HUES6 (cell line): Measurements from ENCODE around the gene RPL19.
A peak's percentile ranks its signal among the peaks of the same experiment; 100 is the strongest.

Source experiments
- H3K27ac ChIP-seq: 2 replicates; pipeline ENCODE4 v1.7.0; 2013; ENCODE audit warnings: low read depth, mild to moderate bottlenecking, low read length, inconsistent platforms
- H3K27me3 ChIP-seq: 2 replicates; pipeline ENCODE4 v1.6.1; 2013; ENCODE audit warnings: low read length; ENCODE audit not compliant: control insufficient read depth, insufficient read depth
- H3K36me3 ChIP-seq: 2 replicates; pipeline ENCODE4 v1.6.1; 2013; ENCODE audit warnings: low read length; ENCODE audit not compliant: control insufficient read depth, insufficient read depth
- H3K4me1 ChIP-seq: 2 replicates; pipeline ENCODE4 v1.6.1; 2013; ENCODE audit warnings: low read length; ENCODE audit not compliant: control insufficient read depth, insufficient read depth
- H3K4me3 ChIP-seq: 2 replicates; pipeline ENCODE4 v1.5.1; 2013; ENCODE audit warnings: low read depth, low read length
- H3K9ac ChIP-seq: one replicate; pipeline ENCODE4 v1.6.1; 2013; ENCODE audit warnings: mild to moderate bottlenecking, low read length
- H3K9me3 ChIP-seq: 2 replicates; pipeline ENCODE4 v1.6.1; 2013; ENCODE audit warnings: low read depth, low read length; ENCODE audit not compliant: control insufficient read depth, insufficient read depth

Gene RPL19

GRCh38 chr17:39225959-39226683 lies 26.0 kb downstream of the RPL19 start:
- H3K27me3 ChIP-seq: peaks cover 50% of the 10 kb centered on the region
- H3K9me3 ChIP-seq: no peaks in the 10 kb centered on the region
- H3K4me1 ChIP-seq: peaks cover 20% of the 10 kb centered on the region
- no peaks in the 10 kb centered on the region for H3K36me3 ChIP-seq
- peak overlapping the region; percentile 43 for H3K4me3 ChIP-seq
- no peak overlapping the region for H3K9ac ChIP-seq
- H3K27ac ChIP-seq: no peak overlapping the region

DNA sequence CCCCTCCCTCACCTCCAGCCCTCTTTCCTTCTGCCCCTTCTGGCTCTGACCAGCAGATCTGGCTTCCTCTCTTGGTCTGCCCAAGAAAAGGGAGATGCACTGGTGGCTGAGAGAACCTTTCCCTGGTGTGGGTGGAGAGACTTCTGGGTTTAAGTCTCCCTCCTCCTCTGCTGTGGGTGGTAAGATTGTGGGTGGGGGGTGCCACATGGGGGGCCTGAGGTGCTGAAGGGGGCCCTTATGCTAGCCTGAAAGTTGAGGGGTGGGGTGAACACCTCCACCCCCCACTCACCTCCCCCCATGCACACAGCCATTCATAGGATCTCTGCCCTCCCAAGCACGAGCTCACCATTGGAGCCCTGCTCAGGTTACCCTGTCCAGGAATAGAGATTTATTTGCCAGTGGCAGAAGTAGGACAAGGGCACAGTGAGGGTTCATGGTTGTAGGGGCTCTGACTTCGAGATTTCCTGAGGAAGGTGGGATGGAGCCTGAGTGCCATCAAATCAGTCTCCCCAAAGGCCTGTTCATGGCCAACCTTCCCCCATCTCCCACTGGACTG lies 27.4 kb downstream of the RPL19 start:
- Histone ChIP-seq H3K4me1 (peaks cover 31% of the 10 kb centered on the region), H3K9me3 (no peaks in the 10 kb centered on the region), H3K4me3 (no peak overlapping the region), H3K36me3 (no peaks in the 10 kb centered on the region), H3K27me3 (peaks cover 38% of the 10 kb centered on the region), H3K9ac (no peak overlapping the region), H3K27ac (no peak overlapping the region)

DNA sequence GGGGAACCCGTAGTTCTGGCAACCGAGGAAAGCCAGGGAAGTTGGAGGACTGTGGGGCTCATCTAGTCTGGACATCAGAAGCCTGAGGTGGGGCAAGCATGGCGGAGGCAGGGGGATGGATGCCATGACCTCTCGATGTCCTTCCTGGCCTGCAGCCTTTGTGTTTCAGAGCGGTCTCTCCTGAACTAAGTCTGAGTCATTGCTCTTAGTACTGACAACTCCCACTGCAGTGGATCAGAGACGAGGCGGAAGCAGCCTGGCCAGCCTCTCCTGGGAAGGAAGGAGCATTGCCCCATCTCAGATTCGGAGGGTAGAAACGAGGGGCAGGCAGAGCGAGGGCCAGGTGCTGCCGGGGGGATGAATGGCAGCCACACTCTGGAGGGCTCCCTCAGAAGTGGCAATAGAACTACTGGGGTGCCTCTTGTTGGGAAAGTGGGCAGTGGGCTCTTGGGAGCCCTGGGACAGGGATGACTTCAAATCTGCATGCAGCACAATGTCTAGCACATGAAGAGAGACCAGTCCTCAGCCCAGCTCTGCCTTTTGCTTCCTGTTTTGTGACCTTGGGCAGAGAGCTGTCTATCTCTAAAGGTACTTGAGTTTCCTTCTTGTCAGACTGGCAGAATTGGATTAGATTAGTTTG lies 29.3 kb downstream of the RPL19 start:
- H3K36me3 ChIP-seq: no peaks in the 10 kb centered on the region
- no peak overlapping the region for H3K27ac ChIP-seq
- no peaks in the 10 kb centered on the region for H3K9me3 ChIP-seq
- no peak overlapping the region for H3K9ac ChIP-seq
- peaks cover 23% of the 10 kb centered on the region for H3K4me1 ChIP-seq
- peaks cover 18% of the 10 kb centered on the region for H3K27me3 ChIP-seq
- no peak overlapping the region for H3K4me3 ChIP-seq

GRCh38 chr17:39230361-39230760 lies 30.3 kb downstream of the RPL19 start:
- Histone ChIP-seq H3K4me1 (peaks cover 22% of the 10 kb centered on the region; the same call in 1 of the 2 replicates), H3K27me3 (peaks cover 9% of the 10 kb centered on the region), H3K9me3 (no peaks in the 10 kb centered on the region), H3K36me3 (no peaks in the 10 kb centered on the region), H3K9ac (no peak overlapping the region), H3K4me3 (no peak overlapping the region), H3K27ac (no peak overlapping the region)

DNA sequence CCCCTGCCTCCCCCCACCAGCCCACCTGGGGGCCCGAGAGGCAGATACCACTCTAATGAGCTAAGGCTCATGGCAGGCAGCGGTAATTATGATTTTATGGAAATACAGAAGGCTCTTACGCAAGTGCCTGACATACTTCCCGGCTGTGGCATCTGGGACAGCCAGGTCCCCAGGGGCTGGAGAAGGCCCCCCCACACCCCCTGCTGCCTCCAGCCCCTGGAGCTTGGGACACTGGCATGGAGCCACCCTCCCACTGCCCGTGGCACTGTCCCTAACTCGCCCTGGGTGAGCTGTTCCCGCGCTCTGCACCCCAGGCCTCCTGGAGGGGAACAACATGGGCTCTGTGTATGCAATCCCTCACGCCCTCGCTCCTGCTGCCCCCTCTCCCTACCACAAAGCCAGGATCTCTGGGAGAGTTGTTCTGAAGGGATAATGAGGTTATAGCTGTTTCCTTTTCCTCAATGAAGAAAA lies 31.0 kb downstream of the RPL19 start:
- peaks cover 20% of the 10 kb centered on the region; the same call in 1 of the 2 replicates for H3K4me1 ChIP-seq
- no peak overlapping the region for H3K9ac ChIP-seq
- H3K4me3 ChIP-seq: no peak overlapping the region
- no peaks in the 10 kb centered on the region for H3K36me3 ChIP-seq
- H3K9me3 ChIP-seq: no peaks in the 10 kb centered on the region
- peaks cover 4% of the 10 kb centered on the region for H3K27me3 ChIP-seq
- no peak overlapping the region for H3K27ac ChIP-seq

- Histone ChIP-seq H3K9me3 (no peaks in the 10 kb centered on the region), H3K9ac (peak overlapping the region; percentile 6), H3K27ac (no peak overlapping the region), H3K27me3 (no peaks in the 10 kb centered on the region), H3K4me3 (peak overlapping the region; percentile 33), H3K36me3 (no peaks in the 10 kb centered on the region), H3K4me1 (peaks cover 18% of the 10 kb centered on the region; the same call in 1 of the 2 replicates)
These were observed 31.8 kb downstream of the RPL19 start for GRCh38 chr17:39231591-39232551.

DNA sequence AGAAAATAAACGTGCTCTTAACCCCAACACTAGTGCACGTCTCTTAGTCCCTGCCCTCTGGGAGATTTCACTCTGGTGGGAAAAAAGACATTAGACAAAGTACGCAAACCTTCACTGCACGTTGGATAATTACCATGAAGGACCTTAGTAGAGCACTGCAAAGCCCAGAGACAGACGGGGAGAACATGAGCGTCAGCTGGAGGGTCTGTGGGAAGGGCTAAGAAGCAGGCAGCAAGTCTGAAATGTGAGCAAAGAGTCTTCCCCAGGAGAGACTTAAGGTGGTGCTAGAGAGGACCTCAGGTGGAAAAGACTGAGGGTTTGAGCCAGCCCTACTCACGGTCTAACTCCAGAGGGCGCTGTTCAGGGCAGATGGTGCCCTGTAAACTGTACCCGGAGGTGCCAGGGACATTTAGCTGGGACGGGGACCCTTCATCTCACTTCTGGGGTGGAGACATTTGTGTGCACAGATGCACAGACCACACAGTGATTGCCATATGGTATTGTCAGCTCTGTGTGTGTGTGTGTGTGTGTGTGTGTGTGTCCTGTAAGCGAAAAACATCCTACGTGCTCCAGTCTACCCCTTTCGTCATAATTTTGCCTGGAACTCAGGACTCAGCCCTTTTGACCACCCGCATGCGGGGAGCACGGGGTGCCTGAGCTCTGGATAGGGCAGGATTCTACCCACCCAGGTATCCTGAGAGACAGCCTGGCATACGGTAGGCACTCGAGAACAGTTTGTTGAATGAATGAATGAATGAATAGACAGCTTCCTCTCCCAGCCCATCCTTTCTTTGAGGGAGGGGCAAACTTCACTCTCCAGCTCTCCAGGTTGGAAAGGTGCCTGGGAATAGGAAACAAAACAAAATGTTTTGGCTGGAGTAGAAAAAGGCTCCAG lies 35.7 kb downstream of the RPL19 start:
- H3K27me3 ChIP-seq: 0 out of 2 replicates have a peak, but pooled peaks cover 2% of the 10 kb centered on the region
- no peak overlapping the region for H3K27ac ChIP-seq
- H3K9me3 ChIP-seq: no peaks in the 10 kb centered on the region
- H3K9ac ChIP-seq: no peak overlapping the region
- H3K36me3 ChIP-seq: no peaks in the 10 kb centered on the region
- peaks cover 11% of the 10 kb centered on the region; the same call in 1 of the 2 replicates for H3K4me1 ChIP-seq
- no peak overlapping the region for H3K4me3 ChIP-seq

DNA sequence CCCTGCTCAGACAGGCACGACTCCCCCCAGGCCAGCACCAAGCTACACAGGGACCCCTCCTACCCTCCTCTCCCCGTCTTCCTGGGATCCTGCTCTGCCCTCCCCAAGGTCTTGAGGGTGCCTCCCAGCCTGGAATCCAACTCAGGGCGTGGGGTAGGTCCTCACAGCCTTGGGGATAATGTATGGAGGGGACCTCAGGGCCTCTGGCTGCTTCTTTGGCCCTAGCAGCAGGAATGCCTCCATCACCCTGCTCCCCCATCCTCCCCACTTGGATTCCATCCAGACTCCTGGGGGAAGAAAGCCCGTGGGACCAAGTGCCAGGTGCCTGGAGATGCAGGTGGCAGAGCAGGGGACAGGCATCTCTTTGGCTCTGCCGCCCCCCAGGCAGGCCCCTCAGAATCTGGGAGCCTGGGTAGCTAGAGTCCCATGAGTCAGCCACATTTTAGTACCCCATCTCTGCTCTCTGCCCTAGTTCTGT lies 36.4 kb downstream of the RPL19 start:
- H3K4me3 ChIP-seq: no peak overlapping the region
- H3K9me3 ChIP-seq: no peaks in the 10 kb centered on the region
- peaks cover 8% of the 10 kb centered on the region; the same call in 1 of the 2 replicates for H3K4me1 ChIP-seq
- 0 out of 2 replicates have a peak, but pooled peaks cover 2% of the 10 kb centered on the region for H3K27me3 ChIP-seq
- no peak overlapping the region for H3K9ac ChIP-seq
- no peaks in the 10 kb centered on the region for H3K36me3 ChIP-seq
- no peak overlapping the region for H3K27ac ChIP-seq

GRCh38 chr17:39236981-39237441 lies 36.9 kb downstream of the RPL19 start:
- H3K4me3 ChIP-seq: no peak overlapping the region
- H3K4me1 ChIP-seq: peaks cover 3% of the 10 kb centered on the region; the same call in 1 of the 2 replicates
- no peak overlapping the region for H3K9ac ChIP-seq
- no peak overlapping the region for H3K27ac ChIP-seq
- H3K27me3 ChIP-seq: 0 out of 2 replicates have a peak, but pooled peaks cover 2% of the 10 kb centered on the region
- H3K36me3 ChIP-seq: no peaks in the 10 kb centered on the region
- H3K9me3 ChIP-seq: no peaks in the 10 kb centered on the region
